Smooth muscle cell (in vitro differentiated cells): Measurements from ENCODE around the gene DES. TPM values are rescaled to one million over a fixed set of nuclear protein-coding genes. Genes with fewer than 3 reads are reported as not detected.

ENCODE experiments used
- DNase-seq: peaks from one replicate; lab custom pipeline; 2025; ENCODE audit not compliant: unreplicated experiment; lab: John Stamatoyannopoulos, UW
- H2AFZ ChIP-seq: fragments of 200-600 bp; sonication (generic); 2 replicates; pipeline ENCODE4 v1.6.0; 2016; ENCODE audit warnings: antibody characterized with exemption, low read depth, mild to moderate bottlenecking
- H3F3A ChIP-seq: fragments of 200-600 bp; sonication (generic); 2 replicates; pipeline ENCODE4 v1.6.0; 2017; ENCODE audit warnings: antibody characterized with exemption, low read depth
- H3K27ac ChIP-seq: fragments of 200-600 bp; sonication (generic); 2 replicates; pipeline ENCODE4 v1.5.1; 2016; ENCODE audit warnings: low read depth, mild to moderate bottlenecking
- H3K27me3 ChIP-seq: fragments of 200-600 bp; sonication (generic); 2 replicates; pipeline ENCODE4 v1.6.1; 2016; ENCODE audit warnings: low read depth, mild to moderate bottlenecking
- H3K36me3 ChIP-seq: fragments of 200-600 bp; sonication (generic); 2 replicates; pipeline ENCODE4 v1.5.1; 2016; ENCODE audit warnings: low read depth
- H3K4me1 ChIP-seq: fragments of 200-600 bp; sonication (generic); 2 replicates; pipeline ENCODE4 v1.5.1; 2016; ENCODE audit warnings: low read depth
- H3K4me2 ChIP-seq: fragments of 200-600 bp; sonication (generic); 2 replicates; pipeline ENCODE4 v1.6.0; 2016; ENCODE audit warnings: mild to moderate bottlenecking
- H3K4me3 ChIP-seq: fragments of 200-600 bp; sonication (generic); 2 replicates; pipeline ENCODE4 v1.5.1; 2016; ENCODE audit warnings: mild to moderate bottlenecking
- H3K79me2 ChIP-seq: fragments of 200-600 bp; sonication (generic); 2 replicates; pipeline ENCODE4 v1.6.0; 2016; ENCODE audit warnings: low read depth, mild to moderate bottlenecking
- H3K9ac ChIP-seq: fragments of 200-600 bp; sonication (generic); 2 replicates; pipeline ENCODE4 v1.6.0; 2016; ENCODE audit warnings: low read depth
- H3K9me3 ChIP-seq: fragments of 200-600 bp; sonication (generic); replicated peaks from 2 replicates; pipeline ENCODE4 v1.5.1; 2016; ENCODE audit warnings: low read depth
- H4K20me1 ChIP-seq: fragments of 200-600 bp; sonication (generic); 2 replicates; pipeline ENCODE4 v1.6.0; 2016; ENCODE audit warnings: low read depth
- WGBS: methylation state at CpG from one replicate; pipeline ENCODE4 v1.1.7; 2016; ENCODE audit warnings: low lambda C conversion rate; 5-methylcytosine and 5-hydroxymethylcytosine counted together
- polyA plus RNA-seq: library from polyadenylated mRNA; unstranded; fragments of >200 nt; fragmentation: Nextera tagmentation; extraction: Ambion mirVana; gene quantifications from 2 replicates; pipeline ENCODE4 v1.2.1, GENCODE V29; 2016
- total RNA-seq: library from RNA; depleted of rRNA; stranded (reverse); fragments of >200 nt; gene quantifications from 2 replicates; pipeline ENCODE4 v1.2.3, GENCODE V29; 2014
- TF ChIP-seq, protein P1 (sequence below): fragments of 200-600 bp; sonication (generic); IDR thresholded peaks from 2 replicates; pipeline ENCODE4 v1.5.1; 2017; ENCODE audit warnings: borderline replicate concordance, mild to moderate bottlenecking, antibody characterized with exemption; ENCODE audit not compliant: insufficient read depth, poor library complexity, severe bottlenecking

The DES gene
- total and polyA plus RNA-seq, 2 experiments from 2014 or later, result 103 to 109 TPM

DNA sequence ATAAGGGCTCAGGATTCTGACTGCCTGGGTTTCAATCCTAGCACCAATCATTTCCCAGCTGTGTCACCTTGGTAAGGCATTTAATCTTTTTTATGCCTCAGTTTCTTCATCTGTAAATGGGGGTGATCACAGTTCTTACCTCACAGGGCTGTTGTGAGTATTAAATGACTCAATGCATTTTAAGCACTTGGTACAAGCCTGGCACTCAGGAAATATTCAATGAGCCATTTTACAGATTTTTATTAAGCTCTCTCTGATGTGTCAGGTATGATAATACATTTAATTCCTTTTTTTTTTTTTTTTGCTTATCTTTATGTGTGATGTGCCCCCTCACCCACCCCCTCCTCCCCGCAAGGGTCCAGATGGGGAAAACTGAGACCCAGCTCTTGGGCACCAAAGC is 28.5 kb downstream of the DES start:
- Histone ChIP-seq H3K27me3 (no peaks in the 10 kb centered on the region), H3K79me2 (no peaks in the 10 kb centered on the region), H3K36me3 (no peaks in the 10 kb centered on the region), H2AFZ (no peak overlapping the region), H4K20me1 (no peaks in the 10 kb centered on the region), H3K4me2 (no peak overlapping the region), H3K9me3 (no peaks in the 10 kb centered on the region), H3F3A (no peaks in the 10 kb centered on the region), H3K9ac (no peak overlapping the region), H3K4me3 (no peak overlapping the region), H3K4me1 (peaks cover 14% of the 10 kb centered on the region), H3K27ac (no peak overlapping the region)
- DNase-seq, result no peak
- WGBS, result 100% methylated on average over 1 of the region's 1 CpG
- TF ChIP-seq, protein P1, sequence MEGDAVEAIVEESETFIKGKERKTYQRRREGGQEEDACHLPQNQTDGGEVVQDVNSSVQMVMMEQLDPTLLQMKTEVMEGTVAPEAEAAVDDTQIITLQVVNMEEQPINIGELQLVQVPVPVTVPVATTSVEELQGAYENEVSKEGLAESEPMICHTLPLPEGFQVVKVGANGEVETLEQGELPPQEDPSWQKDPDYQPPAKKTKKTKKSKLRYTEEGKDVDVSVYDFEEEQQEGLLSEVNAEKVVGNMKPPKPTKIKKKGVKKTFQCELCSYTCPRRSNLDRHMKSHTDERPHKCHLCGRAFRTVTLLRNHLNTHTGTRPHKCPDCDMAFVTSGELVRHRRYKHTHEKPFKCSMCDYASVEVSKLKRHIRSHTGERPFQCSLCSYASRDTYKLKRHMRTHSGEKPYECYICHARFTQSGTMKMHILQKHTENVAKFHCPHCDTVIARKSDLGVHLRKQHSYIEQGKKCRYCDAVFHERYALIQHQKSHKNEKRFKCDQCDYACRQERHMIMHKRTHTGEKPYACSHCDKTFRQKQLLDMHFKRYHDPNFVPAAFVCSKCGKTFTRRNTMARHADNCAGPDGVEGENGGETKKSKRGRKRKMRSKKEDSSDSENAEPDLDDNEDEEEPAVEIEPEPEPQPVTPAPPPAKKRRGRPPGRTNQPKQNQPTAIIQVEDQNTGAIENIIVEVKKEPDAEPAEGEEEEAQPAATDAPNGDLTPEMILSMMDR, result no peak

DNA sequence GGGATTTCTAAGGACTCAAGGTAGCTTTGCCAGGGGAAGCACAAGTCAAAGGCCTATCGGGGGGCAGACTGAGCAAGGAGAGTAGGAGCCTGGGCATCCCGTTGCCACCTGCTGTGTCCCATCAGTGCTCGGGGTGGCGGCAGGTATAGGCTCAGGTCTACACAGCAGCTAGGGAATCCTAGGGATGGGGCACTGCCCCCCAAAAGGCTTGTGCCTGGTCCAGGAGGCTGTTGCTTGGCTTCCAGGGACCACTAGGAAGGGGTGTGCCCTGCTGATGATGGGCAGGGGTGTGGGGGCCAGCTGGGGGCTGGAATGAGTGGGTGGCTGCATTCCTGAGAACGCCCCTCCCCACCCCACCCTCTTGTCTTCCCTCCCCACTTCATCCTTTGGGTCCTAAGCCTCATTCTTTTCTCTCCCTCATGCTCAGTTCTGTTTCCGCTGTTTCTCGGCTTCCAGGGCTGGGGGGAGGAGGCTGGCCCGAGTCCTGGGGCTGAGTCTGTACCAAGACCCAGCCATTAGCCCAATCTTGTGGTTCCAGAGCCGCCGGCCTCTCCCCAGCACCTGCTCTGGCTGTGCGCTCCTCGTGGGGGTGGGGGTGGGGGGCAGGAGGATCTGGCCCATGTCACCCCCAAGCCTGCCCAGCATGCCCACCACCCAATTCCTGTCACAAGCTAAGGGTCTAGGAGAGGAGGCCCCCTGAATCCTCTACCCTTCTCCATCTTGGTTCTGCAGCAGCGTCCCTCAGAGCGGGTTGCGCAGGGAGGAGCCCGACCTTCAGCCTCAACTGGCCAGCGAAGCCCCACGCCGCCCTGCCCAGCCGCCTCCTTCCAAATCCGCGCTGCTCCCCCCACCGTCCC is 29.3 kb downstream of the DES start:
- no peak for DNase-seq
- Histone ChIP-seq H2AFZ (no peak overlapping the region), H3F3A (no peaks in the 10 kb centered on the region), H3K27ac (no peak overlapping the region), H3K9ac (no peak overlapping the region), H3K27me3 (no peaks in the 10 kb centered on the region), H3K9me3 (no peaks in the 10 kb centered on the region), H3K4me1 (peaks cover 17% of the 10 kb centered on the region), H3K4me3 (no peak overlapping the region), H3K79me2 (no peaks in the 10 kb centered on the region), H3K4me2 (no peak overlapping the region), H3K36me3 (no peaks in the 10 kb centered on the region), H4K20me1 (no peaks in the 10 kb centered on the region)
- 95% methylated on average over 14 of the region's 23 CpGs for WGBS
- TF ChIP-seq, protein P1, result no peak

DNA sequence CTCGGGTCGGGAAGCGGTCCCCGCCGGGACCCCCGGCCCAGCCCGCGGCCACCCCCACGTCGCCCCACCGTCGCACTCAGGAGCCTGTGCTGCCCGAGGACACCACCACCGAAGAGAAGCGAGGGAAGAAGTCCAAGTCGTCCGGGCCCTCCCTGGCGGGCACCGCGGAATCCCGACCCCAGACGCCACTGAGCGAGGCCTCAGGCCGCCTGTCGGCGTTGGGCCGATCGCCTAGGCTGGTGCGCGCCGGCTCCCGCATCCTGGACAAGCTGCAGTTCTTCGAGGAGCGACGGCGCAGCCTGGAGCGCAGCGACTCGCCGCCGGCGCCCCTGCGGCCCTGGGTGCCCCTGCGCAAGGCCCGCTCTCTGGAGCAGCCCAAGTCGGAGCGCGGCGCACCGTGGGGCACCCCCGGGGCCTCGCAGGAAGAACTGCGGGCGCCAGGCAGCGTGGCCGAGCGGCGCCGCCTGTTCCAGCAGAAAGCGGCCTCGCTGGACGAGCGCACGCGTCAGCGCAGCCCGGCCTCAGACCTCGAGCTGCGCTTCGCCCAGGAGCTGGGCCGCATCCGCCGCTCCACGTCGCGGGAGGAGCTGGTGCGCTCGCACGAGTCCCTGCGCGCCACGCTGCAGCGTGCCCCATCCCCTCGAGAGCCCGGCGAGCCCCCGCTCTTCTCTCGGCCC is 30.1 kb downstream of the DES start:
- peaks cover 20% of the 10 kb centered on the region for H3K4me1 ChIP-seq
- H3F3A ChIP-seq, result peaks cover under 1% of the 10 kb centered on the region
- no peaks in the 10 kb centered on the region for H4K20me1 ChIP-seq
- no peak overlapping the region for H3K27ac ChIP-seq
- no peak overlapping the region for H2AFZ ChIP-seq
- DNase-seq, result no peak
- no peaks in the 10 kb centered on the region for H3K79me2 ChIP-seq
- no peak overlapping the region for H3K9ac ChIP-seq
- WGBS, result 58% methylated on average over 39 of the region's 88 CpGs
- H3K4me2 ChIP-seq, result no peak overlapping the region
- H3K27me3 ChIP-seq, result no peaks in the 10 kb centered on the region
- H3K9me3 ChIP-seq, result no peaks in the 10 kb centered on the region
- H3K36me3 ChIP-seq, result no peaks in the 10 kb centered on the region
- TF ChIP-seq, protein P1, result no peak
- H3K4me3 ChIP-seq, result no peak overlapping the region
